ENCODE data around the gene PLCG1.

Gene PLCG1

DNA sequence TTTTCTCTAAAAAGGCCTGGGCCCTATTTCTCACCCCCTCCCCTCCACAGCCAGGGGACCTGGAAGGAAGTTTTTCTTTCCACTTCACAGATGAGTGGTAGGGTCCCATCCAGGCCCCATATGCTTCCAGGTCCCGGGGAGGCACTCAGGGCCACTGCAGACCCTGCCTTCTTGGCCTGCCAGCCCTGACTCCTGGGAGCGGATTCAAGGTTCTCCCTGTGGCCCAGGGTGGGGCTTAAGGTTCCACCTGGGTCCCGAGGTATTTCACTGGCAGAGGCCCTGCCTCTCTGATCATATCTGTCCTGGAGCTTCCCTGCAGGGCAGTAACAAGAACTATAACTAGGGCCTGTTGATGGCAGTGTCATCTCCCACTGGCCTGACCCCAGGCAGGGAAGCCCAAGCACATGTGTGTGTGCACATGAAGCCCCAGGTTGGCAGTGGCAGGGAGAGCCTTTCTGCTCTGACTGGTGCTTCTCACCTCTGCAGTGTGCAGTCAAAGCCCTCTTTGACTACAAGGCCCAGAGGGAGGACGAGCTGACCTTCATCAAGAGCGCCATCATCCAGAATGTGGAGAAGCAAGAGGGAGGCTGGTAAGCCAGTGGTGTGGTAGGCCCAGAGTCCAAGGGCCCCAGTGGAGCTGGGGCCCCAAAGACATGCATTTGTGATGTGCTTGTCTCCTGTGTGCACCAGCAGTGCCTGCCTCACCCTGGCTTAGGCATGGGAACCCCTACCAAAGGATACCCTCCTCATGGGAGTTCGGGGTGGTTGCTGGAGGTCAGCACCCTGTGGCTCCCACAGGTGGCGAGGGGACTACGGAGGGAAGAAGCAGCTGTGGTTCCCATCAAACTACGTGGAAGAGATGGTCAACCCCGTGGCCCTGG lies 31.2 kb downstream of the PLCG1 start:
- no peak for TF ChIP-seq CTCF (IDR thresholded peaks at IDR 0.05)
- Histone ChIP-seq H3K27ac (no peak overlapping the region), H3K9me3 (no peaks in the 10 kb centered on the region), H3K36me3 (peaks cover 63 to 91% (median 85%) of the 10 kb centered on the region in 3 donors), H3K27me3 (no peaks in the 10 kb centered on the region), H3K4me3 (no peak overlapping the region), H3K4me1 (peaks cover 0 to 17% (median 15%) of the 10 kb centered on the region in 4 donors)
- intact Hi-C loops (cut with DNase I; ENCODE audit: low total_unique reads), result no loop called here
- DNase-seq, result peak; percentile 18 to 64

DNA sequence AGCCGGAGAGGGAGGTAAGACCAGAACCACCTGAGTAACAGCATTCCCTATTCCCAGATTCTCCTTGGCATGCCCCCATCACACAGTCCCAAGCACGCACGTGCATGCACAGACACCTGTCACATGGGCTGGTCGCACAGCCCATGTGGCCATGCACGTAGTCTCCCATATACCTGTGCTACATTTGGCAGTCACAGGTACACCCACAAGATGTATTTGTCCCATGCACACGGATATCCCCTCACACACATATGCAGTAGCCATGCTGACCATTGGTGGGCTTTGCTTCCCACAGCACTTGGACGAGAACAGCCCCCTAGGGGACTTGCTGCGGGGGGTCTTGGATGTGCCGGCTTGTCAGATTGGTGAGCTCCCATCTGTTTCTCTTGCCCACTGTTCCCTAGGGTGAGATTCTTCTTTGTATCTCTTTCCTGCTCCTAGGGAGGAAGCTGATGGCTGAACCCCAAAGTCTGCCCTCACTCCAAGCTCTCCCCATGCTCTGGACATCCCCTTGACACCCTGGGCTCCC lies 31.9 kb downstream of the PLCG1 start:
- Histone ChIP-seq H3K4me1 (peaks cover 0 to 24% (median 22%) of the 10 kb centered on the region in 4 donors), H3K4me3 (no peak overlapping the region), H3K36me3 (peaks cover 63 to 91% (median 85%) of the 10 kb centered on the region in 3 donors), H3K27ac (peak overlapping the region in 1 of 2 donors; percentile 83), H3K27me3 (no peaks in the 10 kb centered on the region), H3K9me3 (no peaks in the 10 kb centered on the region)
- peak; percentile 17 to 28 for DNase-seq
- intact Hi-C loops (cut with DNase I; ENCODE audit: low total_unique reads), result no loop called here
- TF ChIP-seq CTCF (IDR thresholded peaks at IDR 0.05), result no peak

DNA sequence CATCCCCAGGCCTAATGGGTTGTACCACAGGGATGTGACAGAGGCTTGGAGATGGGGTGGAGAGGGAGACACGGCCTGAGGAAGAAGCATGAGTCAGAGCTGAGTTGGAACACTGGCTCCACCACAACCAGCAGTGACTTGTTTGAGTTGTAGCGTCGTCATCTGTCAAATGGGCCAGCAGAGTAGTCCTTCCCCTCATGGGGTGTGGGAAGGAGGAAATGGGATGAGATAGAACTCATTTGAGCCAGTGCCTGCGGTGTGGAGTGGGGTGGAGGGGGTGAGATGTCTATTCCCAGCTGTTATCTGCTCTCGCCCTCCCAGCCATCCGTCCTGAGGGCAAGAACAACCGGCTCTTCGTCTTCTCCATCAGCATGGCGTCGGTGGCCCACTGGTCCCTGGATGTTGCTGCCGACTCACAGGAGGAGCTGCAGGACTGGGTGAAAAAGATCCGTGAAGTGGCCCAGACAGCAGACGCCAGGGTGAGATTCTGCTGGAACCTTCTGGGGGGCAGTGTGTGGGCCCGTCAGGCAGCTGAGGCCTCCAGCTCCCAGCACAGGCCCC lies 32.5 kb downstream of the PLCG1 start:
- no peak for TF ChIP-seq CTCF (IDR thresholded peaks at IDR 0.05)
- peak overlapping the region; percentile 10 to 83 for H3K27ac ChIP-seq
- no peaks in the 10 kb centered on the region for H3K27me3 ChIP-seq
- intact Hi-C loops (cut with DNase I; ENCODE audit: low total_unique reads), result no loop called here
- H3K4me1 ChIP-seq, result peaks cover 0 to 30% (median 28%) of the 10 kb centered on the region in 4 donors
- H3K9me3 ChIP-seq, result no peaks in the 10 kb centered on the region
- peaks cover 60 to 88% (median 78%) of the 10 kb centered on the region in 3 donors for H3K36me3 ChIP-seq
- peak; percentile 19 to 61 for DNase-seq
- H3K4me3 ChIP-seq, result no peak overlapping the region

DNA sequence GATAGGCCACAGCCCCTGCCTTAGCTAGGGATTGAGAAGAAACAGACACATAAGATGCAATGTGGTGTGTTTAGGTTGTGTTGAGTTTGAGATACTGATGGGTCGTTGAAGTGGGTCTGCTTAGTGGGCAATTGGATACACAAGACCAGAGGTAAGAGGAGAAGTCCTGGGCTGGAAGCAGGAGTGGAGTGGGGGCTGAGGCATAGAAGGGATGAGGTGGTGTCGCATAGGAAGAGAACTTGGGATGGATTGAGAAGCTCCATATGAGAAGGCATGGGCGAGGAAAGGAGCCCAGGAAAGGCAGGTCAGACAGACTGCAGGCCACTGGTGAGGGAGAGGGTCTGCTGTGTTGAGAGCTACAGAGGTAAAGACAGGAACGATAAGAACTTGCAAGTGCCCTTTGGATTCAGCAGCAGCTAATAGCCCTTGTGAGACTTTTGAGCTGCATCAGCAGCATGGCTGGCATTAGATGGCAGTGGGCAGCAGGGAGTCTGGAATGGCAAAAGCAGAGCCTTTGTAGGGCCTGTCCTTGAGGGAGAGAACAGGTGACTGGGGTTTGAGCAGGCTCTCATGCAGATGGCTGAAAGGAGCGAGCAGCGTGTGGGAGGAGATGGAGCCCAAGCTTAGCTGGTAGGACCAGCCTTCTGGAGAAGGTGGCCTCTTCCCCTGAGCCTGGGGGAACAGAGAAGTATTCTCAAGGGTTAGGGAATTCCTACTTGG lies 33.2 kb downstream of the PLCG1 start:
- no peaks in the 10 kb centered on the region for H3K27me3 ChIP-seq
- peaks cover 53 to 81% (median 72%) of the 10 kb centered on the region in 3 donors for H3K36me3 ChIP-seq
- H3K27ac ChIP-seq, result peak overlapping the region; percentile 10 to 83
- no peak overlapping the region for H3K4me3 ChIP-seq
- no peak for TF ChIP-seq CTCF (IDR thresholded peaks at IDR 0.05)
- no peaks in the 10 kb centered on the region for H3K9me3 ChIP-seq
- peaks cover 0 to 37% (median 35%) of the 10 kb centered on the region in 4 donors for H3K4me1 ChIP-seq
- intact Hi-C loops (cut with DNase I; ENCODE audit: low total_unique reads), result no loop called here
- DNase-seq, result peak; percentile 17 to 55

DNA sequence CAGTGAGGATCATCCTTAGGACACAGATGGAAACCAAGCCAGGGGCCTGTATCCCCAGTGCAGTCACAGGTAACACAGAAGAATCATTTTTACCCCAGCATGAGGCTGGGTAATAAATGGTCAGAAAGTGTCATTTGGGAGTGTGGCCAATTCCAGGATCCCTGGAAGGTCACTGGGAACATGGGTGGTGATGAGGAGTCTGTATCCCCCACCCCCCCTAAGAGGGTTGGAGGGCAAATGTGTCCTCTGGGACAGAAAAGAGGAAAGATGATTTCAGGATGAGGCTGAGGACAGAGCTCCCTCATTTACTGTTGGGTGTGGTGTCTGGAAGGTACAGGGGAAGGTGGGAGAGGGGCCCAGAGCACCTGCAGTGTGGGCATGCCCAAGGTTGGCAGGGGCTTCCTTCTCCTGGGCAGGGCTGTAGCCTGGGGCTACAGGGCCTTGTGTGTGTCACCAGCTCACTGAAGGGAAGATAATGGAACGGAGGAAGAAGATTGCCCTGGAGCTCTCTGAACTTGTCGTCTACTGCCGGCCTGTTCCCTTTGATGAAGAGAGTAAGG lies 34.5 kb downstream of the PLCG1 start:
- Histone ChIP-seq H3K36me3 (peaks cover 40 to 70% (median 68%) of the 10 kb centered on the region in 3 donors), H3K4me3 (no peak overlapping the region), H3K4me1 (peaks cover 0 to 50% (median 48%) of the 10 kb centered on the region in 4 donors), H3K9me3 (no peaks in the 10 kb centered on the region), H3K27me3 (no peaks in the 10 kb centered on the region), H3K27ac (peak overlapping the region; percentile 73 to 83)
- no peak for TF ChIP-seq CTCF (IDR thresholded peaks at IDR 0.05)
- peak; percentile 16 to 51 for DNase-seq
- intact Hi-C loops (cut with DNase I; ENCODE audit: low total_unique reads), result loop anchor here (2.0 kb wide), 2 partner anchors 61 to 169 kb away; partner anchors contain the start of gene LPIN3
